ENCODE measurements around the gene CHD3.

CHD3 gene

GRCh38 chr17:7903154-7904103 is 14.8 kb downstream of the CHD3 start:
- DNase-seq, result no peak

GRCh38 chr17:7909089-7909488 is 20.5 kb downstream of the CHD3 start:
- no peak for DNase-seq

DNA sequence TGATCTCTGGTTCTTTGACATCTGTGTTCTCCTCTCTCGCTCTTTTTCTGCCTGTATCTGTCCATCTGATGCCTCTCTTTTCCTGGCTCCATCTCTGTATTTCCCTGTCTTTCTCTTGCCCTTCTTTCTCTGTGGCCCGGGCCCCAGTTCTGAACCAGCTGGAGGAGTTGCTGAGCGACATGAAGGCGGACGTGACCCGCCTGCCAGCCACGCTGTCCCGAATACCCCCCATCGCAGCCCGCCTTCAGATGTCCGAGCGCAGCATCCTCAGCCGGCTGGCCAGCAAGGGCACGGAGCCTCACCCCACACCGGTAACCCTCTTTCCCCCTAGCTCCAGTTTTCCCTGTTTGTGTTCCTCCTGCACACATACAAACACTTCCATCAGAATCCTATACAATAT is 21.7 kb downstream of the CHD3 start:
- DNase-seq, result no peak

DNA sequence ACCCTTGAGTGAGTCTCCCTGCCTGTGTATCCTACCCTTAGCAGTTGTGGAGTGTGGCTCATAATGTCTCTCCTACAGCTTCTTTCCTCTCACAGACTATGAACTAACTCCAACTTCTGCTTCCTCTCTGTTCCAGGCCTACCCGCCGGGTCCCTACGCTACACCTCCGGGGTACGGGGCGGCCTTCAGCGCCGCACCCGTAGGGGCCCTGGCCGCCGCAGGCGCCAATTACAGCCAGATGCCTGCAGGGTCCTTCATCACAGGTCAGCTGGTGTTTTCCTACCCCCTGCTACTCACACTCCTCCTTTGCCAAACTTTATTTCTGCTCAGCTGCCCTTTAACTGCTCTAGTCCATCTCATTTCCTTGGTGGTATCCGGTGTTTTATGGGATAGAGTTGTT is 22.1 kb downstream of the CHD3 start:
- DNase-seq, result no peak

DNA sequence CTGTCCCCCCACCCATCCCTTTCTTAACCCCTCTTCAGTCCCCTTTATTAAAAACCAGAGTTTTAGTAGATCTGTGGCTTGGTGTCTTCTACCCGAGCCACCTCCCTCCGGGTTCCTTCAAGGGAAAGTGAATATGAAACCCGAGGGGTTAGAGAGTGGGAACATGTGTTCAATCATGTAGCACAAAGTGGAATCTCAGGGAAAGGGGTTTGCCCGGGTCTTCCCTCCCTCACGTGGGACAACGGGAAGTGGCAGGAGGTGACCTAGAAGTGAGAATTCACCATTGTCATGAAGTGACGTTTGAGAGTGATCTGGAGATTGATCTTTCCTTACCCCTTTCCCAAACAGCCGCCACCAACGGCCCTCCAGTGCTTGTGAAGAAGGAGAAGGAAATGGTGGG is 22.5 kb downstream of the CHD3 start:
- no peak for DNase-seq

GRCh38 chr17:7912927-7913524 is 24.4 kb downstream of the CHD3 start:
- peak; percentile 21 for DNase-seq

DNA sequence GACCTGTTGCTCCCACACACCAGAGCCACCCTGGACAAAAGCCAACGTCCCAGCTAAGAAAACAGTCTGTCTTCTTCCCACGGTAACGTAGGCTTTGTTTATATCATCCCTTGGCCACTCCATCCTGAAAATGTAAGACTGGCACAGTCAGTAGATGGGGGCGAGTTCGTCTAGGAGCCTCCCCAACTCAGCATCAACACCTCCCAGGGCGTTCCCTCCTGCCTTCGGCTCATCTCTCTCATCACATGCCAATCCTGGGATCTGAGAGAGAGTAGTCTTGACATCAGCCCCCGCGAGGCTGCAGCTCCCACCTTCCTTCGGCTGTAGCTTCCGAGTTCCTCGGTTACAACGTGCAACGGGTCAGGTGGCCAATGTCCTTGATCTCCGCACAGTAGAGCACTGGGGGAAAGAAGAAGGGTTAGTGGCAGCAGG is 26.6 kb downstream of the CHD3 start:
- DNase-seq, result no peak

DNA sequence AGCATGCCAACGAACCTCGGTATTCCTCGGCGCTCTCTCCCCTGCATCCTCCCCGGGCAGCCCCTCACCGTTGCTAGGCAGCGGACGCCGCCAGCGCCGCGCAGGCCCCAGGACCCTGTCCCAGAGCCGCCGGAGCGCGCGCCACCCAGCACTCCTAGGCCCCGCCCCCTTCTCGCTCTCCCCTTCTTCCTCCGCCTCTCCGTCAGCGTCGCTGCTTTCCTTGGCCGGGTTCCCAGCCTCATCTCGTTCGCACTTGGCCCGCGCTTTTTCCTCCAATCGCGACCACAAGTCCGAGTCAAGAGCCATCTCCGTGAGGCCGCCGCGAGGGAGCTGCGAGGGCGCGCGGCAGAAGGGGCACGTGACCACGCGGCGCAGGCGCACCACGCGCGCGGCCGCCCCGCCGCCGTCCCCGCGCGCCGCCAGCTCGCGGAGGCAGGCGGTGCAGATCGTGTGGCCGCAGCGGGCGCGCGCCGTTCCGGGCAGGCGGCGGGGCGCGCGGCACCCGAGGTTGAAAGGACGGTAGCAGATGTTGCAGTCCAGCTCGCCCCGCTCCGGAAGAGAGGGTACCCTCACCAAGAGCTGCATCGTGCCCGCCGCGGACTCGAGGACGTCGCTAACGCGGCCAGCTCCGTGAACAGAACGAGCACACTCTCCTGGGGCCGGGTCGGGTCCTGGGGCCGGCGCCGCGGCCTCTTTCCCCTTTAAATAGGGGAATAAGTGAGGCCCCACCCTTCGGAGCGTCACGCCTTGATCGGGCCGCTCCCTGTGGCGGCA is 27.2 kb downstream of the CHD3 start, which contains the start of gene RNF227:
RNF227 (minus strand) TSS at position 679 of the 774 bp plus-strand sequence; CDS start at position 585, 94 bp downstream.
- DNase-seq, result peak; percentile 92

- no peak for DNase-seq
These were observed 27.7 kb downstream of the CHD3 start for GRCh38 chr17:7916385-7916682.

GRCh38 chr17:7916808-7917207 is 28.2 kb downstream of the CHD3 start:
- DNase-seq, result no peak

- DNase-seq, result no peak
These were observed 33.8 kb downstream of the CHD3 start for GRCh38 chr17:7922269-7922844.

DNA sequence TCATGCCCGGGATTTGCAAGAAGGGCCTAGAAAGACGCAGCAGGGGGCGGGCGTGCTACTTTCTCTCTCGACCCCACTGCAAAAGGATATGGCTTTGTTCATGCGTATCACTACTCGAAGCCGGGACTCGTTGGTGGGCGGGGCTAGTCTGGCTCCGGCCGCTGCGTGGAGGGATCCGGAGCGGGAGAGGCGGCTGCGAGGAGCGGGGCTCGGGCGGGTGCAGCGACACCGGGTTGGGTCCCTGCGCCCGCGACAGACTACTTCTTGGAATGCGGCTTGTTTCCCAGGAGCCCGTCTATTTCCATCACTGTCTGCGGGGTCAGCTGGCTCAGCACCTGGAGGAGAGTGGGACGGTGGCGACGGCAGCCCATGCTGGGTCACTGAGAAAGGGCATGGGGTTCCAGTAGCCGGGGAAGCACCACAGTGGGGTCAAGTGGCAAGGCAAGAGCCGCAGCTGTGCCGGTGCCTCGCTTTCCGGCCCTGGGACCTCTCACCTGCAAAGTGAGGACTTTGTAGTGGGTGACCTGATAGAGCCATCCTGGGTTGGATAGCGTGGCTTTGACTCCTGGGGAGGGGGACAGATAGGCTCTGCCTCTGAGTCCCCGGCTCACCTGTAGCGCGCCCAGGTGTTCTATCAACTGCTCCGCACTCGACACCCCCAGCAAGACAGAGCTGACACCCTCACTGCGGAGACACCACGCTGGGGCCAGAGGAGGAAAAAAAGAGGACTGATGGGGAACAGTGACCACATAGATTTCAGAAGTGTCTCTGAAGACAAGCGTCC is 34.4 kb downstream of the CHD3 start:
- peak; percentile 63 for DNase-seq

- no peak for DNase-seq
These were observed 39.0 kb downstream of the CHD3 start for GRCh38 chr17:7927596-7927995.

- DNase-seq, result no peak
These were observed 40.8 kb downstream of the CHD3 start, which contains the start of gene KCNAB3 for GRCh38 chr17:7929158-7930023. TSS of gene KCNAB3 (minus strand) at chr17:7929856. CDS start at chr17:7929435, 421 bp downstream.

GRCh38 chr17:7930841-7931631 is 42.4 kb downstream of the CHD3 start:
- DNase-seq, result no peak

DNA sequence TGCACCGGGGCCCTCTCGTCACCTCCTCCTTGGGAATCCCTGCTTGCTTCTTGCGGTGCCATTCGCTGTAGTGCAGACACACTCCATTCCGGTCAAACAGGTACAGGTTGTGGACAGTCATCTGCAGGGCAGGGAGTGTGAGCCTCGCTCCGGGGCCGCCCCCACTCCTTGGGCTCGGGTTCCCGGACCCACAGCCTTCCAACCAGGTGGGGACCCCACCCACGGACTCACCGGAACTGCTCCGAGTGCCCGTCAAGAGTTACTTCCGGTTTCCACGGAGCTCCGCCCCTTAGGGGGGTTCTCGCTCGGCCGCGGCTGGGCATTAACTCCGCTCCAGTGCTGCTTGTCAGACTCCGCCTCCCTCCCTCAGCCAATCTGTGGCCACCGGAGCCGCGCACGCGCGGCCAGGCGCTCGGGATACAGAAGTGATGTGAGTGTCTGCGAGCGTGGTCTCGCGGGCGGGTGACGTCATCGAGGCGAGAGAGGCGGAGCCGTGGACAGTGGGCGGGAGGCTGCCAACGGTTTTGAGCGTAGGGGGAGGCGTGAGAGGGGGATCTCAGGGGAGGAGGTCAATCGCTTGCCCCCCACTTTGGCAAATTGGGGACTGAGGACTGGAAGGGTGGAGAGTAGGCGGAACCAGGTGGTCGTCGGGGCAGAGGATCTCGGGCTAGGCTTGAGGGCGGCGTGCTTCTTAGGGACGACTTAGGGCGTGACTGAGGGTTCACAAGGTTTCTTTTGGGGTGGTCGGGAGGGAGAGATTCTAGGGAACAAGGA is 43.3 kb downstream of the CHD3 start, which contains the start of the genes CNTROB and TRAPPC1:
CNTROB (plus strand) TSS at position 498 of the 774 bp plus-strand sequence. CDS start 874 bp downstream, outside the sequence.
TRAPPC1 (minus strand) TSS at position 238 of the 774 bp plus-strand sequence; CDS start at position 121, 117 bp downstream.
- DNase-seq, result peak; percentile 92

GRCh38 chr17:7932483-7932891 is 43.9 kb downstream of the CHD3 start:
- no peak for DNase-seq

- DNase-seq, result no peak
These were observed 44.4 kb downstream of the CHD3 start for GRCh38 chr17:7932949-7933348.

- no peak for DNase-seq
These were observed 47.3 kb downstream of the CHD3 start for GRCh38 chr17:7935859-7936258.
